Cardiac atrium fibroblast (primary cell): ENCODE measurements around the gene OR51L1. TPM values are rescaled to one million over a fixed set of nuclear protein-coding genes. Genes with fewer than 3 reads are reported as not detected.

Experiments used
- total RNA-seq: library from RNA; depleted of rRNA; stranded (reverse); fragments of >200 nt; gene quantifications from 2 replicates; pipeline ENCODE4 v1.2.3, GENCODE V29; 2015

Gene OR51L1, protein sequence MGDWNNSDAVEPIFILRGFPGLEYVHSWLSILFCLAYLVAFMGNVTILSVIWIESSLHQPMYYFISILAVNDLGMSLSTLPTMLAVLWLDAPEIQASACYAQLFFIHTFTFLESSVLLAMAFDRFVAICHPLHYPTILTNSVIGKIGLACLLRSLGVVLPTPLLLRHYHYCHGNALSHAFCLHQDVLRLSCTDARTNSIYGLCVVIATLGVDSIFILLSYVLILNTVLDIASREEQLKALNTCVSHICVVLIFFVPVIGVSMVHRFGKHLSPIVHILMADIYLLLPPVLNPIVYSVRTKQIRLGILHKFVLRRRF
- total RNA-seq, result not detected in 2 replicates

DNA sequence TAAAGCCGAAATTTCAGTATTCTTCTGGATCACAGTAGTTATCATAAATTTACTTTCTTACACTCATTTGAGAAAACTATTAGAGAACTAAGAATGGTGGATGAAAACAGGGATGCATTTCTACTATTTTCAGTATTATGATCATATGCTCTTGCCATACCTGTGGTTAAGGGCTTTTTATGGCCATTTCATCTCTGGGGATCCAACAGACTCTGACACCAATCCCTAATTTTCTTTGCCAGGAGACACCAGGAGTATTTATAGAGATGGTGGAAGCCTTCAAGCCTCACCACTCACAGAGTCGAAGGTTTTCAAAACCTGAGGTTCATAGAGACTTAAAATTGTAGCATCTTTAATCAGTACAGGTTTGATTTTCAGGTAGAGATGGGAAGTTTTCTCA, at the start of gene OR51L1:
Gene OR51L1 (plus strand): TSS at position 301 of the 400 bp plus-strand sequence. CDS start 4,132 bp downstream, outside the sequence.

DNA sequence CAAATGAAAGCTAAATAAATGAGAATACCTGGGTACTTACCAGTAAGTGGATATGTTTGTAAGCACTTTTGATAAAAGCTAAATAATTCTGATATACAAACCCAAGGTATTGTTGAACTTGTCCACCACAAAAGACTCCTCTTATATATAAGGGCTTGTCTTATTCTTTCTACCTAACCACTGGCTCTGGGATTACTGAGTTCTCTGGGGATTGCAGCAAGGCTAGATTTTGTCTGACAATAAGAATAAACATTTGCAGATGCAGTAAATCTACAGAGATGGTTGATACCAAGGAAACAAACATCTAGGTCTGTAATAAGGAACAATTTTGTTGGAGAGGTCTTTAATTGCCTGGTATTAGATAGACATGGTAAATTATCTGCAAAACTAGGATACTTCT, 47.1 kb upstream of the OR51L1 start, which contains the start of gene OR51A4:
Gene OR51A4 (minus strand): TSS at position 101 of the 400 bp plus-strand sequence. CDS start 505 bp downstream, outside the sequence.

DNA sequence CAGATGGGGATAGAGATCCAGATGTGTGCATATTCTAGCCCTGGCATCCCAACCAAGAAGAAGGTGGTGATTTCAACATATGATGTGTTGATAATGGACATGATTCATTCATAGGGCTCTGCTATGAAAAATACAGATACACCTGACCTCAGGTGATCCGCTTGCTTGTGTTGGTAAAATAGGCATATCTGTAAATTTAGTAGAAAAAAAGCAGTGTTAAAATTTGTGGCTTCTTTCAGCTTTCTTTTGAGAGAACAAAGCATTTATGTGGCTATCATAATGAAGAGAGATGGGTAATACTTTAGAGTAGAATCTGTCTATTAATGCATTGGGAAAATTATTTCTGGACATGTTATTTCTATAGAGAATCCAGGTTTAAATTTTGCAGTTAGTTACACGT, 39.0 kb upstream of the OR51L1 start, which contains the start of gene OR51A2:
Gene OR51A2 (minus strand): TSS at position 101 of the 400 bp plus-strand sequence. CDS start 0 bp downstream, at position 101.

DNA sequence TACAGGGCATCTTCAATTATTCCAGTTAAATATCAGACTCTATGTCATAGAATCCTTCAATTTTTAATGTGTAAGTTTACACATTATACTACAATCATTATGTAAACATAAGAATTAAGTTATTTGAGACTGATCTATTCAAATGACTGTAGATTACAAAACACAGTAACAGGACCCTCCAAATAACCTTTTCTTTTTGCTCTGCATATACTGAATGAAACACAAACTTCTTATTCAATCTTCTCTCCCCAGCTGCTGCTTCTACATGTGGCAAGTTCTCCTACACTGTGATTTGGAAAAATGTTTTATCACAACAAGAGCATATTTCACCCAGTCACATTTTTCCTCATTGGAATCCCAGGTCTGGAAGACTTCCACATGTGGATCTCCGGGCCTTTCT, 51.6 kb downstream of the OR51L1 start, which contains the start of gene OR52J3:
Gene OR52J3 (plus strand): TSS at position 301 of the 400 bp plus-strand sequence. CDS start 0 bp downstream, at position 301.

Other genes with a start within 250 kb of the OR51L1 start
- gene OR51F1, start 224.9 kb upstream of the OR51L1 start, total RNA-seq, result not detected in 2 replicates
- gene OR52R1, start 190.5 kb upstream of the OR51L1 start, total RNA-seq, result not detected in 2 replicates
- not detected in 2 replicates for gene OR51F2, start 173.5 kb upstream of the OR51L1 start, total RNA-seq
- gene OR51S1, start 145.6 kb upstream of the OR51L1 start, total RNA-seq, result not detected in 2 replicates
- not detected in 2 replicates for gene OR51T1, start 113.0 kb upstream of the OR51L1 start, total RNA-seq
- not detected in 2 replicates for gene OR51A7, start 91.1 kb upstream of the OR51L1 start, total RNA-seq
- not detected in 2 replicates for gene OR51G2, start 75.5 kb upstream of the OR51L1 start, total RNA-seq
- not detected in 2 replicates for gene OR51G1, start 70.5 kb upstream of the OR51L1 start, total RNA-seq
- not detected in 2 replicates for gene OR51A4, start 47.2 kb upstream of the OR51L1 start, total RNA-seq
- gene OR51A2, start 39.1 kb upstream of the OR51L1 start, total RNA-seq, result not detected in 2 replicates
- gene OR52J3, start 51.7 kb downstream of the OR51L1 start, total RNA-seq, result not detected in 2 replicates
- not detected in 2 replicates for gene OR52E2, start 64.8 kb downstream of the OR51L1 start, total RNA-seq
- not detected in 2 replicates for gene OR52E1, start 74.7 kb downstream of the OR51L1 start, total RNA-seq
- gene OR52A5, start 143.5 kb downstream of the OR51L1 start, total RNA-seq, result not detected in 2 replicates
- not detected in 2 replicates for gene OR52A1, start 159.9 kb downstream of the OR51L1 start, total RNA-seq
- not detected in 2 replicates for gene OR51V1, start 205.8 kb downstream of the OR51L1 start, total RNA-seq
- gene HBB, start 232.2 kb downstream of the OR51L1 start, total RNA-seq, result not detected in 2 replicates
- not detected in 2 replicates for gene HBD, start 239.6 kb downstream of the OR51L1 start, total RNA-seq